Mononuclear cell (primary cell): ENCODE data around the gene RGS9. TPM values are rescaled to one million over a fixed set of nuclear protein-coding genes. Genes with fewer than 3 reads are reported as not detected.
"Not testable (repeated sequence)": the region's sequence is repeated elsewhere in the genome, so short reads cannot be mapped to it uniquely, and the experiment has no call there.

ENCODE experiments used
- H3K27me3 ChIP-seq: 2 replicates; pipeline ENCODE4 v1.6.0; 2011; ENCODE audit warnings: low read length, control low read depth; ENCODE audit not compliant: insufficient read depth
- H3K4me1 ChIP-seq: 2 replicates; pipeline ENCODE4 v1.5.1; 2011; ENCODE audit warnings: mild to moderate bottlenecking, low read length, control low read depth; ENCODE audit not compliant: insufficient read depth
- H3K4me3 ChIP-seq: 2 replicates; pipeline ENCODE4 v1.5.1; 2011; ENCODE audit warnings: mild to moderate bottlenecking, low read length, moderate library complexity
- H3K9me3 ChIP-seq: 2 replicates; pipeline ENCODE4 v1.5.1; 2011; ENCODE audit warnings: low read depth, mild to moderate bottlenecking, control low read depth, low read length
- total RNA-seq: library from RNA; depleted of rRNA; stranded (reverse); fragments of >200 nt; gene quantifications from one replicate; pipeline ENCODE4 v1.2.3, GENCODE V29; 2012

RGS9 gene
- total RNA-seq, 1 donor: 3.5 TPM

GRCh38 chr17:65103431-65103830, 33.7 kb upstream of the RGS9 start:
- Histone ChIP-seq H3K4me1 (peaks cover 11% of the 10 kb centered on the region), H3K27me3 (no peaks in the 10 kb centered on the region), H3K4me3 (no peak overlapping the region), H3K9me3 (no peaks in the 10 kb centered on the region)

DNA sequence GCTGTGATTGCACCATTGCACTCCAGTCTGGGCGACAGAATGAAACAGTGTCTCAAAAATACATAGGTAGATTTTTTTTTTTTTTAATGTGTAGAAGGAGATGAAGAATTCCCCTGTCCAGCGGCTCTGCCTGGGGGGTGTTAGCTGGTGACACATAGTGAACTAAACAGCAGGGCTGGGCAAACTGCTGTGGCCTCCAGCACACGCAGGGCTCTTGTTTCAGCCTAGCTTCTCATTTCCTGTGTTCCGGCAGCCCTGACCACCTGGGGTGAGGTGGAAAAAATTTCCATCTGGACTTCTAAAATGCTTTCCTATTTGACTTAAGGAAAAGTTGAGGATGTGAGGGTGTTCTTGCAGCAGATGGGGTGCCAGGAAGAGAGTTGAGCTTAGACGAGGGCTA, 33.3 kb upstream of the RGS9 start:
- Histone ChIP-seq H3K27me3 (no peaks in the 10 kb centered on the region), H3K9me3 (no peaks in the 10 kb centered on the region), H3K4me1 (peaks cover 11% of the 10 kb centered on the region), H3K4me3 (no peak overlapping the region)

- Histone ChIP-seq H3K4me3 (no peak overlapping the region), H3K4me1 (peaks cover 11% of the 10 kb centered on the region), H3K9me3 (no peaks in the 10 kb centered on the region), H3K27me3 (no peaks in the 10 kb centered on the region)
These were observed 32.6 kb upstream of the RGS9 start for GRCh38 chr17:65104541-65104940.

- no peaks in the 10 kb centered on the region for H3K27me3 ChIP-seq
- H3K4me3 ChIP-seq: no peak overlapping the region
- peaks cover 8% of the 10 kb centered on the region for H3K4me1 ChIP-seq
- no peaks in the 10 kb centered on the region for H3K9me3 ChIP-seq
These were observed 32.2 kb upstream of the RGS9 start for GRCh38 chr17:65104973-65105372.

GRCh38 chr17:65108152-65108551, 29.0 kb upstream of the RGS9 start:
- no peak overlapping the region for H3K4me3 ChIP-seq
- no peaks in the 10 kb centered on the region for H3K4me1 ChIP-seq
- H3K27me3 ChIP-seq: no peaks in the 10 kb centered on the region
- H3K9me3 ChIP-seq: no peaks in the 10 kb centered on the region

DNA sequence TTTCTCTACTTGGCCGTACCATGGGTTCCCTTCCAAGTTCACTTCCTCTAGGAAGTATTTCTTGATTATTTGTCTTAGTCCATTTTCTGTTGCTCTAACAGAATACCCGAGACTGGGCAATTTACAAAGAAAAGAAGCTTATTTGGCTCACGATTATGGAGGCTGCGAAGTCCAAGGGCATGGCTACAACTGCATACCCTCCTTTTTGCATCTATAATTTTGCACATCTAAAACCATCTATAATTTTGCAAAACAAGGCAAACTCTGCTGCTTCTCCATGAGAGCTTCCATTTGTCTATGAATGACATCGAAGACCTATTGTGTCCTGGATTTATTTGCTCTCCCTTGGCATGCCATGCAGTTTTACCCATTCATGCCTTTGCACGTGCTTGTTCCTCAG, 27.6 kb upstream of the RGS9 start:
- Histone ChIP-seq H3K27me3 (no peaks in the 10 kb centered on the region), H3K4me3 (no peak overlapping the region), H3K4me1 (no peaks in the 10 kb centered on the region), H3K9me3 (no peaks in the 10 kb centered on the region)

GRCh38 chr17:65109990-65110680, 27.0 kb upstream of the RGS9 start:
- H3K4me3 ChIP-seq: no peak overlapping the region
- H3K4me1 ChIP-seq: no peaks in the 10 kb centered on the region
- H3K27me3 ChIP-seq: no peaks in the 10 kb centered on the region
- H3K9me3 ChIP-seq: no peaks in the 10 kb centered on the region

DNA sequence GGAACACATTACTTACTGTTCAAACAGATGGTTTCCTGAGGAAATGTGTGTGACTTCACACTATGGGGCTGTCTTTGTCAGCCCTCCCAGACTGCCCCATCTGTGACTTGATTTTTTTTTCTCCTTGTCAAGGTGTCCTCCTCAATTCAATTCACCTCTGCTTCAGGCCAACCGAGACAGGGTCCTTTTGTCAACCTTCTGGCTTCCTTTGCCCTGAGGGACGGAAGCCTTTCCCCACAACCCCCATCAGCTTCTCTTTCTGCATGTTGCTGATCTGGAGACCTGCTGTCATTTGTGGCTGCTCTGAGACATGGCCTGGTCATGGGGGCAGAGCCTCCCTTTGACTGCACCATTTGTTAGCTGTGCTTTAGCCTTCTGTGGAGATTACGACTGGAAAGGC, 21.3 kb upstream of the RGS9 start:
- no peak overlapping the region for H3K4me3 ChIP-seq
- H3K9me3 ChIP-seq: no peaks in the 10 kb centered on the region
- no peaks in the 10 kb centered on the region for H3K27me3 ChIP-seq
- H3K4me1 ChIP-seq: peaks cover 4% of the 10 kb centered on the region

DNA sequence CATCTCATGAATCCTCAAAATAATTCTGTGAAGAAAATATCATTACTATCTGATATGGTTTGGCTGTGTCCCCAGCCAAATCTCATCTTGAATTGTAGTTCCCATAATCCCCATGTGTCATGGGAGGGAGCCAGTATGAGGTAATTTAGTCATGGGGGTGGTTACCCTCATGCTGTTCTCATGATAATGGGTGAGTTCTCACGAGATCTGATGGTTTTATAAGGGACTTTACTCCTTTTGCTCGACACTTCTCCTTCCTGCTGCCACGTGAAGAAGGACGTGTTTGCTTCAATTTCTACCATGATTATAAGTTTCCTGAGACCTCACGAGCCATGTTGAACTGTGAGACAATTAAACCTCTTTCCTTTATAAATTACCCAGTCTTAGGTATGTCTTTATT, 20.7 kb upstream of the RGS9 start:
- H3K27me3 ChIP-seq, H3K4me3 ChIP-seq, H3K9me3 ChIP-seq, H3K4me1 ChIP-seq: not testable (repeated sequence)

GRCh38 chr17:65117384-65118035, 19.7 kb upstream of the RGS9 start:
- H3K9me3 ChIP-seq: no peaks in the 10 kb centered on the region
- H3K27me3 ChIP-seq: no peaks in the 10 kb centered on the region
- no peak overlapping the region for H3K4me3 ChIP-seq
- H3K4me1 ChIP-seq: peaks cover 9% of the 10 kb centered on the region

DNA sequence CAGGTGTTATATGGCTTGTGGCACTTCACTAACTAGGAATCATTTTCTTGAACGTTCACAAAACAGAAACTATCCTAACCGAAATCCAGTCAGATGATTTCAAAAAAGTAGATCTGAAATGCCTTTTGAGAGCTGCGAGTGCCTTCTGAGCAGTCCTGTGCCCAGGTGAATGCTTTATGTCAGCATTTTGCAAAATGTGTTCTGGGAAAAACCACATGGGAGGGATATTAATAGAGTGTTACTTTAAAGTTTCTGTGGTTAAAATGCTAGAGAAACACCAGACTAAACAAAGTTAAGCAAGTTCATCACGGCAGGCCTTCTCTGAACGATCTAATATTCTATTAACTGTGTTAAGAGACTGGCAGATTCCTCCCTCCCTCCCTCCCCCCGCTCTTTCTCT, 15.8 kb upstream of the RGS9 start:
- no peaks in the 10 kb centered on the region for H3K27me3 ChIP-seq
- no peak overlapping the region for H3K4me3 ChIP-seq
- no peaks in the 10 kb centered on the region for H3K9me3 ChIP-seq

GRCh38 chr17:65121916-65122806, 15.0 kb upstream of the RGS9 start:
- peak overlapping the region; percentile 63 for H3K4me3 ChIP-seq
- H3K27me3 ChIP-seq: no peaks in the 10 kb centered on the region
- no peaks in the 10 kb centered on the region for H3K9me3 ChIP-seq
- peaks cover 15% of the 10 kb centered on the region for H3K4me1 ChIP-seq

More for the DNA sequence above, 15.8 kb upstream of the RGS9 start:
- H3K4me1 ChIP-seq: peaks cover 15% of the 10 kb centered on the region

DNA sequence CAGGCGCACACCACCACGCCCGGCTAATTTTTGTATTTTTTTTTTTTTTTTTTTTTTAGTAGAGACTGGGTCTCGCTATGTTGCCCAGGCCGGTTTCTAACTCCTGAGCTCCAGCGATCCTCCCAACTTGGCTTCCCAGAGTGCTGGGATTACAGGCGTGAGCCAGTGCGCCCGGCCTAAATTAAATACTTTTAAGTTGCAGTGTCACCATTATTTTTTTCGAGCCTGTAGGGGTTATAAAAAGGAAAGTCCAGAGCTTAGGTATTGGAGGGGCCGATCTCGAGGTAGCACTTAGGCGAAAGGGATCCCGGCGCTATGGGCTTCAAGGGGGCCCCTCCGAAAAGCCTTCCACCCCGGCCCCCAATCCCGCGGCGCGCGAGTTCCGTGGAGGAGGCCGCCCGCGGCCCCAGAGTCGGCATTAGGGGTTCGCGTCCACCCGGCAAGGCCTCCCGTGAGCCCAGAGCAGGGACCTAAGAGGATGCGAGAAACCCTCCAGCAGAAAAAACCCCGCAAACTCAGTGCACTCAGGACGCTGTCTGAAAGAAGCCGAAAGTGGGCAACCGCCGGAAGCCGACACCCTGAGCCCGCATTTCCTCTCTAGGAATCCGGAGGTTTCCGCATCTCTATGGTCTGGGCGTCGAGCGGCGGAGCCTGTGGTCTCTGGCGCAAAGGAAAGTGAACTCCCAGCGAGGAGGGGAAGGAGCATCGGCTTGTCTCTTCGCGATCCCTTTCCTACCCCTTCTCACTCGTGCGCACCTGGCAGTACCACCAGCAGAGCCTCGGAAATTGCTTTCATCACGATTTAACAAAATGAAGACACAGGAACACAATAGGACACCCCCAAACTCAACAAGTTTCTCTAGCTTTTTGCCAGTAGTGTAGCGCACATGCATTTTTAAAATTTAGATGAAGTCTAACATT, 14.1 kb upstream of the RGS9 start:
- peaks cover 15% of the 10 kb centered on the region for H3K4me1 ChIP-seq
- H3K27me3 ChIP-seq: no peaks in the 10 kb centered on the region
- H3K4me3 ChIP-seq: peak overlapping the region; percentile 63
- H3K9me3 ChIP-seq: no peaks in the 10 kb centered on the region

DNA sequence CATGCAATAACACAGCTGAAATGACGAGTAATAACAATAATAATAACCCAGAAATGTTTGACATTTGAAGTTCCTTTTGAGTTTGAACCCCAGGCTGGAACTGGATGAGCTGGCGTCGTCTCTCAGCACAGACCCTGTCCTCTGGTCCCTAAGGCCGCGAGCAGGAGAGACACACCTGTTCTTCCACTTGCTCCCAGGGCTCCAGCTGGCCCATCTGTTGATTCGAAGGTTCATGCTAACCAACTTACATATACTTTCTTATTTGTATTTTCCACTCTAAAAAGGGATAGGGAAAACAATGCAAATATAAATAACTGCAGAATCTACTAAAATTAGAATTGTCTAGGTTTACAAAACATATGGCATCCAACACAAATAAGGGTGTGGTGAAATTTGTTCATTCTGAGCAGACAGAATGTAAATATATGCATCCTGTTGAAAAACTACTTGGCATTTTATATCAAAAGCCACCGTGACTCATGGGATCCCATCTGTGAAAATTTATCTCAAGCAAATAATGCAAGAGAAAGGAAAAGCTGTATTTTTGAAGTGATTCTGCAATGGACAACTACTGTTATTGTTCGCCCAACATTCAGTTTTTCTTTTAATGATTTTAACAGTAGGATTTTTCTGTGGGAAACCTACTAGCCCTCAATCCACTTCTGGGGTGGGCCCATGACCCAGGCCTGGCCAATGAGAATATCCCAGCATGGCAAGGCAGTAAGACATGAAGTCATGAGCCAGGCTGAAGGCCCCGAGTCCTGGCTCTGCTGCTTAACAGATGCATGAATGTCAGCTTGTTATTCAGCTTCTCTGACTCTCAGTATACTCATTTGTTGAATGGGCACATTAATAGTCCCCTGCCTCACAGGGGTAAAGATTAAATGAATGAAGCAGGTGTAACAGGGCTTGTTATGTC, 13.2 kb upstream of the RGS9 start:
- Histone ChIP-seq H3K4me1 (peaks cover 15% of the 10 kb centered on the region), H3K27me3 (no peaks in the 10 kb centered on the region), H3K4me3 (peak overlapping the region; percentile 63), H3K9me3 (no peaks in the 10 kb centered on the region)
